Subcutaneous adipose tissue (tissue), 4 donors: ENCODE measurements around the gene ADAM12. TPM values are rescaled to one million over a fixed set of nuclear protein-coding genes. Genes with fewer than 3 reads are reported as not detected.

Experiments
- CTCF ChIP-seq: fragments of 450-650 bp; IDR thresholded peaks from one replicate; pipeline ENCODE4 v1.5.1; 2016; ENCODE audit warnings: low read depth, mild to moderate bottlenecking, control low read depth, antibody characterized with exemption, moderate library complexity
- total RNA-seq, 4 donors: library from RNA; depleted of rRNA; stranded (reverse); fragments of >200 nt; gene quantifications; one replicate each; pipeline ENCODE4 v1.1.0, GENCODE V29; 2016

Gene ADAM12
- total RNA-seq, 4 donors from 2014 or later = 11.5 to 20.4 (median 14.5) TPM

- TF ChIP-seq CTCF = no peak
Observed at GRCh38 chr10:126021833-126022500, 366.3 kb downstream of the ADAM12 start.

- TF ChIP-seq CTCF = no peak
Observed at GRCh38 chr10:126017961-126018560, 370.2 kb downstream of the ADAM12 start.

GRCh38 chr10:126016882-126017281 is 371.4 kb downstream of the ADAM12 start:
- no peak for TF ChIP-seq CTCF

- no peak for TF ChIP-seq CTCF
Observed at GRCh38 chr10:126016156-126016805, 372.0 kb downstream of the ADAM12 start.

- no peak for TF ChIP-seq CTCF
Observed at GRCh38 chr10:126015413-126015812, 372.9 kb downstream of the ADAM12 start.

- TF ChIP-seq CTCF = no peak
Observed at GRCh38 chr10:126014309-126014708, 374.0 kb downstream of the ADAM12 start.

GRCh38 chr10:126013489-126014281 is 374.6 kb downstream of the ADAM12 start:
- TF ChIP-seq CTCF = no peak
